Duodenal mucosa (tissue), 2 donors: ENCODE measurements around the gene BTBD16.

Experiments
- H3K27ac ChIP-seq: one replicate; pipeline ENCODE4 v1.7.0; 2013; ENCODE audit warnings: low read depth, low read length
- H3K27me3 ChIP-seq, 2 donors: one replicate each; pipeline ENCODE4 v1.7.0; 2013; ENCODE audit warnings: low read length in 2 of 2, control low read depth in 1 of 2; ENCODE audit not compliant: insufficient read depth in 2 of 2, control insufficient read depth in 1 of 2
- H3K36me3 ChIP-seq, 2 donors: one replicate each; pipeline ENCODE4 v1.7.0; 2013; ENCODE audit warnings: low read length in 2 of 2, control low read depth in 1 of 2; ENCODE audit not compliant: insufficient read depth in 2 of 2, control insufficient read depth in 1 of 2
- H3K4me1 ChIP-seq, 2 donors: one replicate each; pipeline ENCODE4 v1.7.0; 2013; ENCODE audit warnings: low read length in 2 of 2, control low read depth in 1 of 2; ENCODE audit not compliant: insufficient read depth in 2 of 2, control insufficient read depth in 1 of 2
- H3K4me3 ChIP-seq, 2 donors: one replicate each; pipeline ENCODE4 v1.7.0; 2013; ENCODE audit warnings: low read length in 2 of 2, low read depth in 1 of 2
- H3K9ac ChIP-seq, 2 donors: one replicate each; pipeline ENCODE4 v1.7.0; 2013; ENCODE audit warnings: low read length in 2 of 2, low read depth in 1 of 2
- H3K9me3 ChIP-seq, 2 donors: one replicate each; pipeline ENCODE4 v1.7.0; 2013; ENCODE audit warnings: low read length in 2 of 2, control low read depth in 1 of 2; ENCODE audit not compliant: control insufficient read depth in 1 of 2

Gene BTBD16

DNA sequence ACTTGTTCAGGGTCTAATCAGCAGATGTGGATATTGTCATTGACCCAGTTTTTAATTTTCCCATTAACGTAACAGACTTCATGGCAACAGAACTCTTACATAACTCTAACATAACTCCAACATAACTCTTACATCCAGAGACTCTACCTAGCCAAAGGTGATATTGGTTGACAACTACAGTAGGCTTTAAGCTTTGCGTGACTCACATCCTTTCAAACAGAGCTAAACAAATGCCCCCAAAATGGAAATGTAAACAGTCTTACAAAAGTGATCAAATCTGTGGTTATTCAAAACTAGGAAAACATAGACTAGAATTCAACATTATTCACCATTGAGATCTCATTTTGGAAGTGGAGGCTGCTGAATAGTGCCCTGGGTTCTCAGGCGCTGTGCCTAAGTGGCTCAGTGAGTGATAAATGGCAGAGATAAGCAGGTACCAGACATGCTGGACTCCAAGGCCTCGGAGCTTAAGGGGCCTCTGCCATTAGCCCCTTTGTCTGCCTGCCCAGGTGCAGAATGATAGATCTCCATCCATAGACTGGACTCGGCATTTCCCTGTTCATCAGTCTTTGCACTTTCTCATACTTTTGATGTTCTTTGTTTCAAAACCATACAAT lies 34.3 kb upstream of the BTBD16 start:
- Histone ChIP-seq H3K4me3 (no peak overlapping the region), H3K27ac (no peak overlapping the region), H3K27me3 (no peaks in the 10 kb centered on the region), H3K36me3 (peaks cover 23 to 47% of the 10 kb centered on the region in 2 donors), H3K9ac (no peak overlapping the region), H3K4me1 (peaks cover 9 to 15% of the 10 kb centered on the region in 2 donors), H3K9me3 (no peaks in the 10 kb centered on the region)

DNA sequence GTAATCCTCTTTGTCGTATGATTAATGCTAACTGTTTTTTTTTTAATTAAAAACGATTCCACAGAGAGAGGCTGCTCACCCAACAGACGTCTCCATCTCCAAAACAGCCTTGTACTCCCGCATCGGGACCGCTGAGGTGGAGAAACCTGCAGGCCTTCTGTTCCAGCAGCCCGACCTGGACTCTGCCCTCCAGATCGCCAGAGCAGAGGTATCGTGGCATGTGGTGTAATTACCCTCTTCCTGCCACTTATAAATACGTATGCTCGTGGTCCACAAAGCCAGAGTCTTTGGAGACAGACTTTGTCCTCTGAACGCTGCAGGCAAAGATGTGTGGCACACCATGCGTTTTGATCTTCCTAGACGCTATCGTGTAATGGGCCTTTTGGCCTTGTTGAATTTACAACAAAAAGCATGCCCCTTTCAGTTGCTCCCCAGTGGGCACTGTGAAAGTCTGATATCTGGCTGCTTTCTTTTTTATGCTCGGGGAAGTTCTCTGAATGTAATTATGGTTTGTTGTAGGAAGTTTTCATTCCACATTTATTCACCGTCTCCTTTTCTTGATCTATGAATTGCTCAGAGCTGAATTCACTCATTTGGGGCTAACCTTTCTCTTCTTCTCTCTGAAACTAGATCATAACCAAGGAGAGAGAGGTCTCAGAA lies 33.6 kb upstream of the BTBD16 start:
- Histone ChIP-seq H3K9ac (no peak overlapping the region), H3K4me1 (peaks cover 9 to 15% of the 10 kb centered on the region in 2 donors), H3K36me3 (peaks cover 21 to 47% of the 10 kb centered on the region in 2 donors), H3K27me3 (no peaks in the 10 kb centered on the region), H3K9me3 (no peaks in the 10 kb centered on the region), H3K4me3 (no peak overlapping the region), H3K27ac (no peak overlapping the region)

DNA sequence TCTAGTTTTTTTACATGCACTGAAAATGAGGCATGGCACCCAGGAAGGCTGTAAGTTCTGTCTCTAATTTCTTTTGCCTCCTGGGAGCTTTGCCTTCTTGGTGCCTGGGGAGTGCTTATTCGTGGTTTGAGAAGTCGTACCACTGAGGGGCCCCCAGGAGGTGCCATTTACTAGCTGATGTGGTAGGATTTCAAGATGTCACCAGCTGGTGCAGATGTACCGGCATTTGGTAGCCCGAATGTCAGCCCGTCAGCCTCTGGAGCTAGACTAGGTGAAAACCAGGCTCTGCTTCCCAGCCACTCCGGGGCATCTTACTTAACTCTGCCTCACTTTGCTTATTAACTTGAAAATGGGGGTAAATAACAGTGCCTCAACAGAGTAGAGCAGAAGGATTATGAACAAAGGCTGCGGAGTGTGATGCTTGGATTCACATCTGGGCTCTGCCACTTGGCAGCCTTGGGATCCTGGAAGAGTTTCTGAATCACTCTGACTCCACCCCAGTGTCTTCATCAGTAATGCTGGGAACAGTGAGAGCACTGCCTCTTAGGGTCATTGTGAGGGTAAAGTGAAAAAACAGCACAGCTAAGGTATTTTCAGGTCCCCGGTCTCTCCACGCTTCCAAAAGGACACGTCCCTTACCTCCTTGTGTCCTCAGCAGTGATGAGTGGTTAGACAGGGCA lies 31.4 kb upstream of the BTBD16 start:
- Histone ChIP-seq H3K36me3 (peaks cover 20 to 44% of the 10 kb centered on the region in 2 donors), H3K9me3 (no peaks in the 10 kb centered on the region), H3K9ac (no peak overlapping the region), H3K4me1 (peaks cover 9 to 15% of the 10 kb centered on the region in 2 donors), H3K27ac (no peak overlapping the region), H3K4me3 (no peak overlapping the region), H3K27me3 (no peaks in the 10 kb centered on the region)

GRCh38 chr10:122240401-122240800 lies 30.7 kb upstream of the BTBD16 start:
- no peak overlapping the region for H3K27ac ChIP-seq
- no peaks in the 10 kb centered on the region for H3K9me3 ChIP-seq
- H3K9ac ChIP-seq: no peak overlapping the region
- H3K4me1 ChIP-seq: peaks cover 9 to 15% of the 10 kb centered on the region in 2 donors
- H3K27me3 ChIP-seq: no peaks in the 10 kb centered on the region
- peaks cover 20 to 49% of the 10 kb centered on the region in 2 donors for H3K36me3 ChIP-seq
- H3K4me3 ChIP-seq: no peak overlapping the region

DNA sequence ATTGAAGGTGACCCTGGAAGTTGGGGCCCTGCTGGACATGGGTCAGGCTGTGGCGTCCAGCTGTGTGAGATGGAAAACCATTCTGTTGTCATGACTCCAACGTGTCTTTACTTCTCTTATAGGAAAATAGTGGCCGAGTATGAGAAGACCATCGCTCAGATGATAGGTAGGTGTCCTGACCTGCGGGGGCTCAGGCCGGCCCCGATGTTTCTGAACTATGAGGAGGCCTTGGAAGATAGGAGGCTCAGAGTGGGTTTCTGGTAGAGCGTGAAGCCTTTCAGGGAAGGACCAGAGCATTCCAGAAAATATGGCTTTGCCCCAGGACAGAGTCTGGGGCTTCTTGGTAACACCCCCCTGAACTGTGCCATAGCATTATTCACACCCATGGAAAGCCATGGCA lies 29.3 kb upstream of the BTBD16 start:
- peaks cover 9 to 10% of the 10 kb centered on the region in 2 donors for H3K4me1 ChIP-seq
- H3K36me3 ChIP-seq: peaks cover 20 to 51% of the 10 kb centered on the region in 2 donors
- no peak overlapping the region for H3K27ac ChIP-seq
- no peak overlapping the region for H3K4me3 ChIP-seq
- H3K27me3 ChIP-seq: no peaks in the 10 kb centered on the region
- no peak overlapping the region for H3K9ac ChIP-seq
- H3K9me3 ChIP-seq: no peaks in the 10 kb centered on the region

DNA sequence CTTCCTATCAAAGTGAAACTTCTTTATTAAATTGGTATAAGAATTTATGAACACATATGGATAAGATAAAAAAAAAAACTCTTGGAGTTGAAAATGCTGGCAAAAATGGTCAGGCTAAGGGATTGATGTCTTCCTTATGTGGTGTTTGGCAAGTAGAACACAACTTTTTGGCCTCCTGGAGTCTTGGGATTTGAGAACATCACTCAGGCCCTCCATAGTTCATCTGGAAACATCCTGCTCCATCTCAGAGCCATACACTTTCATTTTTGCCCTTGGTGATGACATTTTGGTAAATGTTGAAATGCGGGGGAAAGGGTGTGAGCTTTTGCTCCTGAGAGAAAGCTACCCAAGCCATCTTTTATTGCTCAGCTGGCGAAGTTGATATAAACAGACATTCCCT lies 27.5 kb upstream of the BTBD16 start:
- Histone ChIP-seq H3K9ac (no peak overlapping the region), H3K4me3 (no peak overlapping the region), H3K9me3 (no peaks in the 10 kb centered on the region), H3K36me3 (peaks cover 13 to 52% of the 10 kb centered on the region in 2 donors), H3K27me3 (no peaks in the 10 kb centered on the region), H3K27ac (no peak overlapping the region), H3K4me1 (no peaks in the 10 kb centered on the region)

DNA sequence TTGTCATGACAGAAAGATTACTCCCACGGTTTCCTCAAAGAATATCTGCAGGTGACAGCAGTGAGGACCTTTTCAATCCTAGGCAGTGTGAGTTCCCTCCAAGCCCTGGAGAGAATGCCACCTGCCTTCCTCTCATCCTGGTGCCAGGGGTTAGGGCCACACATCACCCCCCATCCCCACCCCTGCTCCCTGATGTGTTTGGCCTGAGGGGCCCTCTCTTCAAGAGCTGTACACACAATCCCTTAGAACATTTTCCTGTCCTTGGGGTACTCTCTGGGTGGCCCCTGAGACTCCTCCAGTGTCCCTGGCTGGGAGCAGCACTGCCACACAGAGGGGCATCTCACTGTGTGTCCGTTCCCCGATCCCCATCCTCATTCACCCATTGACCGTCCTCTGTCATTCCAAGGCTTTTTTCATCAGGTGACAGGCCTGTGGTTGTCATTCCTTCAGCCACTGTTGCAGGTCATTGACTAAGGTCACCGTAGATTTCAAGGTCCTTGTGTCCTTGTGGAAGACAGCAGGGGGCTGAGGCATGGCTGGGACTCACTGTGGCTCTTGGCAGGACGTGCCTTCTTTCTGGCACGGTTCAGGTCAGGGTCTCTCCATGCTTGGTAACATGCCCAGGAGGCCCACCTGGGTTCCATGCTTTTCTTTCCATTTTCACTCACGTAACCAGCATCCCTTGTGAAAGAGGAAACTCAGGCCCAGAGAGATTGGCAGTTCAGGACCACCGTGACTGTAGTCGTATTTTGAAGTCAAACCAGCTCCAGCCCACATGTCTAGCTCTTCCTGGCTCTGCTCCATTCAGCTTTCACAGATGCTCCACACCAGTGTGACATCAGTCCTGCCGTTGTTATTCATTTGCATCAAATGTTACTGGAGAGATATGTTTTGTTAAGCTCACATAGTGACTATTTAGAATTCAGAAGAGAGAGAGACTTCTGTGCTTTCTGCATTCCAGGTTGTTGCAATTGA lies 26.8 kb upstream of the BTBD16 start:
- no peak overlapping the region for H3K4me3 ChIP-seq
- no peaks in the 10 kb centered on the region for H3K9me3 ChIP-seq
- no peaks in the 10 kb centered on the region for H3K4me1 ChIP-seq
- no peaks in the 10 kb centered on the region for H3K27me3 ChIP-seq
- H3K27ac ChIP-seq: no peak overlapping the region
- no peak overlapping the region for H3K9ac ChIP-seq
- H3K36me3 ChIP-seq: peaks cover 13 to 57% of the 10 kb centered on the region in 2 donors

GRCh38 chr10:122245136-122245535 lies 26.0 kb upstream of the BTBD16 start:
- no peak overlapping the region for H3K4me3 ChIP-seq
- no peaks in the 10 kb centered on the region for H3K27me3 ChIP-seq
- H3K9ac ChIP-seq: no peak overlapping the region
- H3K9me3 ChIP-seq: no peaks in the 10 kb centered on the region
- H3K36me3 ChIP-seq: peaks cover 6 to 55% of the 10 kb centered on the region in 2 donors
- no peaks in the 10 kb centered on the region for H3K4me1 ChIP-seq
- no peak overlapping the region for H3K27ac ChIP-seq

- no peaks in the 10 kb centered on the region for H3K9me3 ChIP-seq
- H3K27me3 ChIP-seq: no peaks in the 10 kb centered on the region
- no peaks in the 10 kb centered on the region for H3K4me1 ChIP-seq
- peaks cover 6 to 47% of the 10 kb centered on the region in 2 donors for H3K36me3 ChIP-seq
- H3K9ac ChIP-seq: no peak overlapping the region
- no peak overlapping the region for H3K4me3 ChIP-seq
- no peak overlapping the region for H3K27ac ChIP-seq
These were observed 25.2 kb upstream of the BTBD16 start for GRCh38 chr10:122245897-122246296.
